ENCODE measurements around the gene ABCC9.

Gene ABCC9

GRCh38 chr12:21962236-21962635 lies 21.0 kb upstream of the ABCC9 start:
- POLR2A ChIA-PET (ENCODE audit: low non-redundant PET) = no interaction called here
- TF ChIP-seq, protein P1, sequence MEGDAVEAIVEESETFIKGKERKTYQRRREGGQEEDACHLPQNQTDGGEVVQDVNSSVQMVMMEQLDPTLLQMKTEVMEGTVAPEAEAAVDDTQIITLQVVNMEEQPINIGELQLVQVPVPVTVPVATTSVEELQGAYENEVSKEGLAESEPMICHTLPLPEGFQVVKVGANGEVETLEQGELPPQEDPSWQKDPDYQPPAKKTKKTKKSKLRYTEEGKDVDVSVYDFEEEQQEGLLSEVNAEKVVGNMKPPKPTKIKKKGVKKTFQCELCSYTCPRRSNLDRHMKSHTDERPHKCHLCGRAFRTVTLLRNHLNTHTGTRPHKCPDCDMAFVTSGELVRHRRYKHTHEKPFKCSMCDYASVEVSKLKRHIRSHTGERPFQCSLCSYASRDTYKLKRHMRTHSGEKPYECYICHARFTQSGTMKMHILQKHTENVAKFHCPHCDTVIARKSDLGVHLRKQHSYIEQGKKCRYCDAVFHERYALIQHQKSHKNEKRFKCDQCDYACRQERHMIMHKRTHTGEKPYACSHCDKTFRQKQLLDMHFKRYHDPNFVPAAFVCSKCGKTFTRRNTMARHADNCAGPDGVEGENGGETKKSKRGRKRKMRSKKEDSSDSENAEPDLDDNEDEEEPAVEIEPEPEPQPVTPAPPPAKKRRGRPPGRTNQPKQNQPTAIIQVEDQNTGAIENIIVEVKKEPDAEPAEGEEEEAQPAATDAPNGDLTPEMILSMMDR (conservative IDR thresholded peaks at IDR 0.05; ENCODE audit: low read depth) = no peak
- no peak overlapping the region for H3K27ac ChIP-seq
- DNase-seq (ENCODE audit: low spot score) = no peak
- CTCF ChIA-PET = no interaction called here

GRCh38 chr12:21950649-21951048 lies 9.4 kb upstream of the ABCC9 start:
- TF ChIP-seq, protein P1 (conservative IDR thresholded peaks at IDR 0.05; ENCODE audit: low read depth) = no peak
- CTCF ChIA-PET = interaction anchor here (0.6 kb wide), 2 partner anchors 17 to 750 kb away, joined by 3 read pairs; no protein-coding TSS in a partner anchor
- no peak overlapping the region for H3K27ac ChIP-seq
- POLR2A ChIA-PET (ENCODE audit: low non-redundant PET) = no interaction called here
- DNase-seq (ENCODE audit: low spot score) = no peak

DNA sequence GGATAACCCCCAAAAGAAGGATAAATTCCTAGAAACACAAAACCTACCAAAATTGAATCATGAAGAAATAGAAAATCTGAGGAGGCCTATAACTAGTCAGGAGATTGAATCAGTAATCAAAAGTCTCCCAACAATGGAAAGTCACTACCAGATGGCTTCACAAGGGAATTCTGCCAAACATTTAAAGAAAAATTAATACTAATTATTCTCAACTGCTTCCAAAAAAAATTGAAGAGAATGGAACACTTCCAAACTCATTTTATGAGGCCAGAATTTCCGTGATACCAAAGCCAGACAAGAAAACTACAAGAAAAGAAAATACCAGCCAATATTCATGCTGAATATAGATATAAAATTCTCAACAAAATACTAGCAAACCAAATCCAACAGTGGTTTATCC lies 7.8 kb upstream of the ABCC9 start:
- ChIA-PET POLR2A (ENCODE audit: low non-redundant PET) (no interaction called here), CTCF (no interaction called here)
- no peak for DNase-seq (ENCODE audit: low spot score)
- H3K27ac ChIP-seq = no peak overlapping the region
- TF ChIP-seq, protein P1 (conservative IDR thresholded peaks at IDR 0.05; ENCODE audit: low read depth) = no peak

DNA sequence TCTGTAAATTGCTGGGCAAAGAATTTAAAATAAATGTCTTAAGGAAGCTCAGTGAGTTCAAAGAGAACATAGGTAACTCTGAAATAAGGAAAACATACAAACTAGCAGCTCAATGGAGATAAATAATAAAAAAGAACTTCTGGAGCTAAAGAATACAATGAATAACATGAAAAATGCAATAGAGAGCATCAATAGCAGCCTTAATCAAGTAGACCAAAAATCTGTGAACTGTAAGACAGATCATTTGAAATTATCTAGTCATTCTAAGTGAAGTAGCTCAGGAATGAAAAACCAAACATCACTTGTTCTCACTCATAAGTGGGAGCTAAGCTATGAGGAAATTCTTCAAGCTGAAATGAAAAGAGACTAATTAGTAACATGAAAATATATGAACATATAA lies 5.8 kb upstream of the ABCC9 start:
- no peak for DNase-seq (ENCODE audit: low spot score)
- POLR2A ChIA-PET (ENCODE audit: low non-redundant PET) = no interaction called here
- CTCF ChIA-PET = interaction anchor here (0.8 kb wide), 1 partner anchor 44 kb away, joined by 4 read pairs; no protein-coding TSS in a partner anchor
- TF ChIP-seq, protein P1 (conservative IDR thresholded peaks at IDR 0.05; ENCODE audit: low read depth) = no peak
- H3K27ac ChIP-seq = no peak overlapping the region

DNA sequence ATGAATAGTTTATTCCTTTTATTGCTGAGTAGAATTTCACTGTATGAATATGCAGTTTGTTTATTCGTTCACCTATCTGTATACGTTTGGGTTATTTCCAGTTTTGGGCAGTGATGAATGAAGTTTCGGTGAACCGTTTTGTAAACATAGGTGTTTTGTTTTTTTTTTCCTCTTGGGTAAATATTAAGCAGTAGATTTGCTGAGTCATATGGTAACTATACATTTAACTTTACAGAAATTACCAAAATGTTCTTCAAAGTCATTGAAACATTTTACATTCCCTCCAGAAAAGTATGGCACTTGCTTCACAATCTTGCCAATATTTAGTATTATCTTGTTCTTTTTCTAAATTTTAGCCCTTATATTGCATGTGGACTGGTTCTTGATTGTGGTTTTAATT lies 3.8 kb upstream of the ABCC9 start:
- ChIA-PET CTCF (no interaction called here), POLR2A (ENCODE audit: low non-redundant PET) (no interaction called here)
- TF ChIP-seq, protein P1 (conservative IDR thresholded peaks at IDR 0.05; ENCODE audit: low read depth) = no peak
- no peak for DNase-seq (ENCODE audit: low spot score)
- H3K27ac ChIP-seq = no peak overlapping the region

DNA sequence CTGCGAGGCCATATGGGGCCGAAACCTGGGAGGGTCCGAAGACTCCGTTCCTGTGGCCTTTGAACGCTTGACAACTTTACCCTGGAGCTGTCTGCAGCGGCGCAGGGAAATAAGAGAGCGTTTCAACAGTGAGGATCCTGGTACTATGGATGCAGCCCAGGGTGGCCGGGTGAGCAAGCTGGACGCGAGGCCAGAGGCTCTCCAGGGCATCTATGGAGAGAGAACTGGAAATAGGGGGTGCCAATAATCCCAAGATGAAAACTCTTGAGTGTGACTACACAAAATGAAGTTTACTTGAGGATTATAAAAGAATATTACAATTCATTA lies 1.1 kb upstream of the ABCC9 start:
- no peak for DNase-seq (ENCODE audit: low spot score)
- TF ChIP-seq, protein P1 (conservative IDR thresholded peaks at IDR 0.05; ENCODE audit: low read depth) = no peak
- ChIA-PET CTCF (no interaction called here), POLR2A (ENCODE audit: low non-redundant PET) (no interaction called here)
- H3K27ac ChIP-seq = no peak overlapping the region

All from RWPE1 (cell line).